HG02938 (cell line): Measurements from ENCODE around the gene RELL1.

ENCODE experiments used
- ATAC-seq: cut with Tn5 transposase; IDR thresholded peaks from one replicate; pipeline ENCODE4 v1.9.1; 2021; ENCODE audit warnings: mild to moderate bottlenecking, moderate library complexity; ENCODE audit not compliant: unreplicated experiment

The RELL1 gene

DNA sequence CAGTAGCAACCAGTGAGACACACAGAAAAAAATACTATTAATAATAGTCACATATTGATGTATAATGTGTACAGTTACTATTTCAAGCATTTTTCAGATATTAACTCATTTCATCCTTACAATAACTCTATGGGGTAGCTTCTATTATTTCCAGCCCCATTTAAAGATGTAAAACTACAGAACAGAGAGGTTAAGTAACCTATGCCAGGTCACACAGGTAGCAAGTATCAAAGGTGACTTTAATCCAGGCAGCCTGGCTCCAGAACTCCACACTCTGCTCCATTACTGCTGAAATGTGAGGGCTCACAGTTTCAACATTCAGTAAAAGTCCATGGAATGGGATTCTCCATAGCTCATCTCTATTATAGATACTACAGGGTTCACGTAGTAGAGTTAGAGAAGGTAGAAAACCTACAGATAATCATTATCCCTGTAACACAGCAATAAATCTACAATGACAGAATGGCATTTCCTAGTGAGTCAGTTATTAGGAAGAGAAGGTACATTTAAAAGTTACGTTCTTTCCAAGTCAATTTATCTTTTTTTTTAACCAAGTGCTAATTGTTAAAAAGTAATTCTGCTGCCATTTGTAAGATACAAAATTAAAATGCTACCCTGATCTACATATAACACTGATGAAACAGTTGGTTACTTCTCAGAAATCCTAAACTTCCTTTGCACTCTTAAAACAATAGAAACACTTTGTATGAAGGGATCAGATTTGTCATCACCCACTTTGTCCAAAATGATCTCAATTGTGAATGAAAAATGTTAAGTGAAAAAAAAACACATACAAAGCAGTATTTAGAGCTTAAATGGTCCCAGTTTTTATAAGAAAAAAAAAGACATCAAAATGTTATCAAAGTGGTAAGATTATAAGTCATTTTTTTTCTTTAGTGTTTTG is 18.7 kb downstream of the RELL1 start:
- ATAC-seq = no peak

DNA sequence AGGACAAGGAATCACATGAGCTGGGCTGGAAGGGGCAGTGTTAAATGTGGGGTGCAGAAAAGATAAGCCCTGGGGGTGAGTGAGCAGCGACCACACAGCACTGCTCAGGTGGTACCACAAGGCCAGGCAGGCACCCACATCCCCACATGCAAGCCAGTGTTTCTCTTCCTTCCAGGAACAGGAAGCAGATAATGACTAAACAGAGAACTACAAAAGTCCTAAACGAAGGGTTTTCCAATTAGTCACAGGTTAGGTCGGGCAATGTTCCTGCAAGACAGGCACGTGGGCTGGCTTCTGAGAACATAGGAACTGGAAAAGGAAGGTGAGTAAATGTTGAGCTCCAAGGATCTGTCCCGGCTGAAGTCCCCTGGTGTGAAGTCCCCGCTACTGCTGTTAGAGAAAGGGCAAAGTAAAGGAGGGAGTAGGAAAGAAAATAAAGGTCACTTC is 19.5 kb downstream of the RELL1 start:
- no peak for ATAC-seq

DNA sequence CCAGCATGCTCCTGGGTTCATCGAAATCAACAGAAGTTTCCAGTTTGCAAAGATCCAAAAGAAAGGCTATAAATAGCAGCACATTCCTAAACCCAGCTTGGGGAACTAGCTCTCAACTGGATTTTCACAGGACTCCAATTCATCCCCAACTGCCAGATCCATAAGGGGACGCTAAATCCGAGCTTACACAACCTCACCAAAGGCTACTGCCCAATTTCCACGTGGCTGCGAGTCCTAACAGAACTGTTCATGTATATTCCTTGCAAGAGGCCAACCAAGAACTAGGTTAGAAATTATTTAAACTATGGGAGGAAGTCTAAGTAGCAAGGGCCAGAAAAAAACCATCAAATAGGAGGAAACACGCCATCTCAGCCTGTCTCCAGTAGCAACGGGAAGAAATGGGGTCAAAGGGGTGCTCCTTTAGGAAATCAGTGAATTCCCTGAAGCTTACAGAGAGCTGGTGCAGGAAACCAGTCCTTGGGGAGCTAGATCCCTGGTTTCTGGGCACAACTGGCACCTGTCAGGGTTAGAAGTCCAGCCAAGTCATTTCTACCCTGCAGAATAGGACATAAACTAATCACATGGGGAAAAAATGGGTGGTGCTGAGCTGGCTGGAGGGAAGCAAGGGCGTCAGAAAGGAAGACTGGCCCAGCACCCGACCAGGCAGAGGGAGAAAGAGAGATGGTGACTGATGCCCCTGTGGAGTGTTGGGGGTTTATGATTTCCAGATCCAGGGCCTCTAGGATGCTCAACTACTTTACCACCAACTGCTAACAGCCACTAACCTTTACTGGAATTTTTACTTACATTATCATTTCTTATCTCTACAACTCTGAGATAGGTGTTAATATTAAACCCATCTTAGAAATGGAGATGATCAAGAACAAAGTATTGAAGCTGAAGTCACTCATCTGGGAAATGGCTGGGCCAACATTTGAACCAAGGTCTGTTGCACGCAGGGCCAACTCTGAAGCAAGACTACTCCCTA is 20.5 kb downstream of the RELL1 start:
- ATAC-seq = no peak

DNA sequence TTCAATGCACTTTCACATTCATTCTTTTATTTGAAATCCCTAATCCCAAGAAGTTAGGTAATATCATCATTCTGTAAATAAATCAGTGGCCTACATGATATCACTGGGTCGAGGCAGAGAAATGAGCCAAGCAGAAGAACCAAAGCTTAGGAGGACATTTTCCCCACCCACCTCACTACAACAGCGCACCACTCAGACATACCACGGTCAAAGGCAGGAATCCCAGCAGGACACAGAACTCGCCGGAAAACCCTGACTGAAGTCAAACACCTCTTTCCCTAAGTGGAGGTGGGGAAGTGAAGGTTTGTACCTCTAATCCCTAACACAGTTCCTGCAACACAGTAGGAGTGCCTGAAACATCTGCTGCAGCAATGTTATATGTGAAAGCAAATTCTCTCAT is 21.5 kb downstream of the RELL1 start:
- no peak for ATAC-seq

DNA sequence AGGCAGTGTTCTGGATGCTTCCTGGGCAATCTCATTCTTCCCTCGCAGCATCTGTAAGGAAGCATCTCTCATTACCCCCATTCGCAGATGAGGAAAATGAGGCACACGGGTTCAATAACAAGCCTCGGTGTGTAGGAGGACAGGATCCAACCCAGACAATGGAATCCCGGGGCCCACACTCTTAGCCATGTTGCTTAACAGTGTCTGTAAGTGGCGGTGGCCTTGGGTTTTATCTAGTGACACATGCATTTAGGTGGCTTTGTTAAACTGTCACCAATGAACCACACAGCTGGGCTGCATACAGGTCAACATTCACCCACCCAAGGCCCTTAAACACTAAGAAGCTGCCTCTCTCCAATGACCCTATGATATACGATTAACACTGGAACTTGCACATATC is 22.6 kb downstream of the RELL1 start:
- no peak for ATAC-seq

DNA sequence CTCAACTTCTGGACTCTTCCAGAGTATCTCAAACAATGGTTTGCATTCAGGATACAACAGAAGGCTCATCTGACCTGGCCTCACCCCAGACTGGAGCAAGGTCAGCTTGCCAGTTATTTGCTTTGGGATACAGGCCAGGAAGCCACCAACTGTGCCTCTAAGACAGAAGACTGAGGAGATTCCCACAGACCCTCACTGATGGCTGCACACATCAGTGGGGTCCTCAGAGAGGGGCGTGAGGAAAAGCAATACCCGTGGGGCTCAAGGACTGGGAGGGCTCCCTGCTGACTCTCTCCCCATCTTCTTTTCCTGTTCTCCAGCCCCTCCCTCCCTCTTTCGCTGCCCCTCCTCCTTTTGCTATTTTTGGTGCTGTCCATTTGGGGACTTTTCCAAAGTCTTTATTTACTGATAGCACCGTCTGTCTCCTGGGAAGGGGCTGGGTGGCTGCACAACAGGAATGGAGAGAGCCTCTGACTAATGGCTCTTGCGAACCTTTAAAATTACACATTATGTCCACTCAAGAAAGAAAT is 23.2 kb downstream of the RELL1 start:
- no peak for ATAC-seq

DNA sequence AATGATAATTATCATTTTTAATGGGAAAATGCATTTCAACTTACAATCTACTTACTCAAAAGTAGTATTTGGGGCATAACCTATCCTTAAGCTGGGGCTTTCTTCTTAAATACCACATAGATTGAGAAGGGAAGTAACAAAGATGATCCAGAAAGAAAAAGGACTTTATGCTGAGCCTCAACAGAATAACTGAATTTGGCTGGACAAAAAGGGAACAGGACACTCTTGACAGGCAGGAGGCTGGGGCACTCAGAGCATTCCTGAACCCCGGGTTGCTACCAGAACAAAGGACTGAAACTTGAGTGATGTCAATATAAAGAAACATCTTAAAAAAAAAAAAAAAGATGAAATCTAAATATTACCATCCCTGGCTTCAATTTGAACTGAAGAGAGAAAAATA is 23.9 kb downstream of the RELL1 start:
- ATAC-seq = no peak

DNA sequence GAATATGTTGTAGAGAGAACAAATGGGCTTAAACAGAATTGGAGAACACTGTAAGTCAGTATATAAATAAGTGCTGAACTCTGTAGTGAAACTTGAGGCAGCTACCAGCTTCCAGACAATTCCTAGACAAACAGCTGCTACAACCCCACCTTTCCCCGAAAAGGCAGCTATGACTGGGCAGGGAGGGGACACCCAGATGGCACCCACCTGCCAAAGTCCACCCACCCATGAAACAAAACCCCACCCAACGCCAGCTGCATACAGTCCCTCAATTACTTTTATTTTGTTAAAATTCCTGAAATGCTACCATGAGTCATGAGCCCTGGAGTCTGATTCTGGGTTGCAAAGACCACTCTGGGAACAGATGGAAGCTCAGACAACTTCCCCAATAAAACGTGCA is 24.4 kb downstream of the RELL1 start:
- no peak for ATAC-seq

DNA sequence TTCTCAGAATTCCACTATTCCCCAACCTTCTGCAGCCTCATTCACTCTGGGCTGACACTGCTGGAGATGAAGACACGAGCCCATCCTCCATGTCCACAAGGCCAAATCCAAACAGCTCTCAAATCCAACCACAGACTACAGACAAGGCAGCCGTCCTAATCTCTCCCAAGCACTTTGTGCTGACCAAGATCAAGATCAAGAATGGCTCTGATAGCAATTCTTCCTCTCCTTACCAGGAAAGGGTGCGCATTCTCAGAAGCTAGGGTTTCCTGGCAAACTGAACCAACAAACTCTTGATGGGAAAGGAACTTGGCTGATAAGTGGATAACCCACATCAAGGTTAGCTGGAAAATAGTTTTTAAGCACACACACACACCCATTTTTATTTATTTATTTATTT is 26.5 kb downstream of the RELL1 start:
- no peak for ATAC-seq

DNA sequence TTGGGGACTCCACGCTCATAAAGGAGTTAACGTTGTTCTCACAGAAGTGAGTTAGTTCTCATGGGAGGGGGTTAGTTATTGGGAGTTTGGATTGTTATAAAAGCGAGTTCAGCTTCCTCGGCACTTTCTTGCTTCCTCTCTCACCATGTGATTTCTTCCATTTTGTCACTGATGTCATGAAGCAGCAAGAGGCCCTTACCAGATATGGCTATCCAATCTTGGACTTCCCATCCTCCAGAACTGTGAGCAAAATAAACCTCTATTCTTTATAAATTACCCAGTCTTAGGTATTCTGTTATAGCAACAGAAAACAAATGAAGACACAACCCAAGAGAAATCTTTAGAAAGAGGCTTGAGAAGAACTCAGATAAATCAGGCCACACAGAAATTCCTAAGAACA is 29.5 kb downstream of the RELL1 start:
- ATAC-seq = no peak

DNA sequence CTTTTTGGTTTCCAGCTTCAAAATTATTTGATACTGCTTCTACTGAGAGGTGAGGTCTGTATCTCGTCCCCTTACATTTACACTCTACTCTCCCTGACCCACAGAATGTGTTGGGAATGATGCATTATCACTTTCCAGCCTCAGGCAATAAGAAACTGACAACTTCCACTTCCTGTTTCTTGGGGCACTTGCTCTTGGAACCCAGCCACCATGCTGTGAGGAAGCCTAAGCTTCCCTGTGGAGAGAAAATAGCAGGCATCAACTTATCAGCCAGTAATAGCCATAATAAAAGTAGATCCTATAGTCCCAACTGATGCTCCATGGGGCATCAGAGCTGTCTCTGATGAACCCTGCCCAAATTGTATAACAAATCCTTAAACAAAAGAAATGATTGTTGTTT is 32.6 kb downstream of the RELL1 start:
- no peak for ATAC-seq

DNA sequence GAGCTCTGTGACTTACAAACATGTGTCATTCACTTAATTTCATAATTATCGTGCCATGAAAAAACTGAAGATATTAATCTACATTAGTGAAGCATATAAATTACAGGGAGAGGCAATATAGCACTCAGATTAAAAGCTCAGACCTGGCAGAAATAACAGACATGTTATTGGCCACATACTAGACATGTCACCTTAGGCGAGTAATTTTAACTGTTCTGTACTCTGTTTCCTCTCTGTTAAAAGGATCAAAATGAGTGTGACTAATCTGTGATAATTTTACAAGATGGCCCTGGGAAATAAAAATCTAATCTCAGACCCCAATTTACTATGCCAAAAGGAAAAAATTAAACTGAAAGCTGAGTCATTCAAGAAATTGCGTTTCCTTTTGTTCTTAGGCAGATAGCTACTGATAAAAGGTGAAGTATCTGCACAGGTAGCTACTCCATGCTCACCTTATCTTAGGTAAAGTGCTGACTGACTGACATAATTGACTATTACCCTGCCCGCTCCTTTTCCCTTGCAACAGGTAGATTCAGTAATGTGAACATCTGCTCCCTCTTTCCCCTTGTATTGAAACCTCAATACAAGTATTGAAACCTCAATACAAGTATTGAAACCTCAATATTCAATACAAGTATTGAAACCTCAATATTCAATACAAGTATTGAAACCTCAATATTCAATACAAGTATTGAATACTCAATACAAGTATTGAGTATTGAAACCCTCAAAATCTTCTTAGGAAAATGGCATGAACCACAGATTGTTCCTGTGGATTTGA is 33.2 kb downstream of the RELL1 start:
- no peak for ATAC-seq

DNA sequence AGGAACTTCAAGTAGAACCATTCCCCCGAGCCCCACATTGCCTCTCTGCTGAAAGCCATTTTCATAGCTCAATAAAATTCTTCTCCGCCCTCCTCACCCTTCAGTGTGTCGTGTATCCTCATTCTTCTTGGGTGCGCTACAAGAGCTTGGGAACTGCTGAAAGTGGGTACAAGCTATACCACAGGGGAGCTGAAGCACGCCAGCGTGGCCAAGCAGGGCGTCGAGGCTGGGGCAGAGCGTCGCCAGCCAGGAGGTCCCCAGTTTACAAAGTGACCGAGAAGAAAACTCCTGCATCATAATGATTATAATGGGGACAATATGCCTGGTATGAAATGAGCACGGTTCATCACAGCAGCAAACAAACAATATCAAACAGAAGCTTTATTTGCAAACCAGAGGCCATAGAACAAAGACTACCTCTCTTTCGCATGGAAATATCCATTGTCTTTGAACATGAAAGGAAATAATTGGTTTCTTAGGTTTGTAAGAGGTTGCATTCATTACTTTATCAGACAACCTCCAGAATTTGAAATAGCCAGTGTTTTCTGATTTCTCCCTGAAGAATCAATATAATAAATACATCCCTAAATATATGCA is 34.3 kb downstream of the RELL1 start:
- no peak for ATAC-seq

DNA sequence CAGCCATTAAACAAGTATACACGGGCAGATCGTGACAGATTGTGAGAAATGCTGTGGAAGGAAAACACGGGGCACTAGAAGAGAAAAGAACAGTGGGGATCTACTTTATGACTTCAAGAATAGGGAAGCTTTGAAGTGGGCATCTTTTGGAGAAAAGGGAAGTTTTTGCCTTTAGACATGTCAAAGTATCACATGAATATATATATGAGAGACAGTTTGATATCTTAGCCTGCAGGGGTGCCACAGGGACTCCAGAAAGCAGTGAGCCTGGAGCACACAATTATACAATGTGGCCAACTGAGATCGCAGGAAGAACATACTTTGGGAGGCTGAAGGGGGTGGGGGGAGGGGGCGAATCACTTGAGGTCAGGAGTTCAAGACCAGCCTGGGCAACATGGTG is 35.7 kb downstream of the RELL1 start:
- no peak for ATAC-seq

DNA sequence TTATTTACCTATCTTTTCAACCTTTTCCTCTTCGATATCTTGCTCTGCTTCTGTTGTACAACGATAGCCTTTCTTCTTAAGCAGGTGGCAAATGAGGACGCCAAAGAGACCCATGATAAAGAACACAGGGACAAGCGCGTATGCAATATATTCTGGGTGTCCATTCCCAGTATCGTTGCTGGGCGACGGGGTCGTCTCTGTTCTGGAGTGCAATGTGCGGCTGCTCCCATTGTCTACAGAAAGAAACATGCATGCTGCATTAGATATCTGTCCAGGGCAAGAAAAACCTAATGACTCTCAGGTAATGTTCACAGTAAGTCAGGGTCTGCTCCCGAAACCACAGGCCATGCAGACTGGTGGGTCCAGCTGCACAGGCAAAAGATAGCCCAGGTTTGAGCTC is 36.9 kb downstream of the RELL1 start:
- ATAC-seq = no peak

DNA sequence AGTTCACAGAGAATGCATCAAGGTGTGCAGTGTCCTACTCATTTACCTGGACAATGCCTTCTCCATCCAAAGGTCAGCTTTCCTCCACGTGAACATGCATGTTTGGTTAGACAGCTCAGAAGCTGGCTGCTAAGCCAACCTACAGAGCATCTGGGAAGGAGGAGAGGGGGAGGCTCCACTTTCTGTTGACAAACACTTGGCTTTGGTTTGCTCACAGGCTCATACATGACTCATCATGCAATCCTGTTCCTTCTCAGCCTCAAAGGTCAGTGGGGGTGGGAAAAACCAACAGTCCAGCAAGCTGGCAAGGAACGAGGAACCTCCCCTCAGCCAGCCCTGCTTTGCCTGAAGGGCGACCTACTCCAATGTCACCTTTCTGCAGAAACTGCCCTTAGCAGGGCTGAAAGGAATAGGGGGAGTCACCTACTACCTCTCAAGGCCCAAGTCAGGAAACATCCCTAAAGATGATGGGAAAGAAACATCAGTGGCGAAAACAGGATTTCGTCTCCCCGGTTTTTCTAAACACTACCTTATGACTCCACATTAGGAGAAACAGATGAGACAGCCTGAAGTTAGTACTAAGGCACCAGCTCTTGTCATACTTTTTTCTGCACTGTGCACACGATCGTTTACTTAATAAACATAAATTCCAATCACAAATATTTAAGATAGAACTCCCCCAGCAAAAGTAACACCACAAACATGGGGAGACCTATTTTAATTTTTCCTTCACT is 37.9 kb downstream of the RELL1 start:
- no peak for ATAC-seq

DNA sequence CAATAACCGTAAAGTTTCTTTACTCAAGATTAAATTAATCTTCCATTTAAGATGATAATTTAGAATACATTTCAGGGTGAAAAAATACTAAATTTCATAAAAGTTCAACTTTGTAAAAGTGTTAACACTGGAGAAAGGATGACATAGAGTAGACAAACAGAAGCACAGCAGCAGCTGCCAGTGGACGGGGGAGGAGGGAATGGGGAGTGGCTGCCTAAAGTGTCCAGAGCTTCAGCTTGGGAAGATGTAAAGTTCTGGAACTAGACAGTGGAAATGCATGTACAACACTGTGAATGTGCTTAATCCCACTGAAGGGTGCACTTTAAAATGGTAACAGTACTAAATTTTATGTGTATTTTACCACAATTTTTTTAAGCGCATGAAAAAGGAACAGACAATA is 39.9 kb downstream of the RELL1 start:
- no peak for ATAC-seq

DNA sequence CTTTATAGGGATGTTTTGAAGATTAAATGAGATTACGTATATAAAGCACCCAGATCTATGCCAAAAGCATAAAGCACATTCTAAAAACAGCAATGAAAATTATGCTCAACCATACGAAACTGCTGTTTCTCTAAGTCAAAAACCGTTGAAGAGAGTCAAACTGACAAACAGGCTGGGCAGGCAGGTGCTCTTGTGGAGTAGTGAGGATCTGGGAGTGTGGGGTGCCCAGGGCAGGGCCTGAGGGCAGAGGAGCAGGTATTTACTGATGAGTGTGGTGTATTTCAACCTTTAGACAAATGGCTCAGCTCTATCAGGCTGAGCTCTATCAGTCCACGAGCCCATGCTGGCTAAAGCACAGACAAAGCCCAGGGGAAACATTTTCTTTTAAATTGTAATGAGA is 40.4 kb downstream of the RELL1 start:
- ATAC-seq = no peak

DNA sequence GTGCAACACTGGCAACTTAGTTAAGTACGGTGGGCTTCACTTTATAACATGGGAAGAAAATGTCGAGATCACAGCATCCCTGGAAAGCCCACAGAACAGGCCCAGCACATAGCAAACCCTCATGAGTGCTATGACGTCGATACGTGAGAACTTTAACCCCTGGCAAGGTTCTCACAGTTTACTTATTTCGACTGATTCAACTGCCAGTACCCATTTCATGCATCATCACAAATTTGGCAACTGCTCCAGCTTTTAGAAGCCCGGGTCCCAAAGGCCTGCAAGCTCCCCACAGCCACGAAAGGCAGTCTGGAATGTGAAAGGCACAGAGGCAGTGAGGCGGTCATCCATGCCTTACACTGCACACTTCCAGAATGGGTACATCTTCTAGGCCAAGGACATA is 41.2 kb downstream of the RELL1 start:
- ATAC-seq = no peak
